Measurements from ENCODE around the gene TMC2. TPM values are rescaled to one million over a fixed set of nuclear protein-coding genes. Genes with fewer than 3 reads are reported as not detected.

Gene TMC2
- total and polyA plus RNA-seq, 2 of the 8 experiments (the other 6 are each of a cell fraction or from before 2014, with no cell fraction given): not detected

DNA sequence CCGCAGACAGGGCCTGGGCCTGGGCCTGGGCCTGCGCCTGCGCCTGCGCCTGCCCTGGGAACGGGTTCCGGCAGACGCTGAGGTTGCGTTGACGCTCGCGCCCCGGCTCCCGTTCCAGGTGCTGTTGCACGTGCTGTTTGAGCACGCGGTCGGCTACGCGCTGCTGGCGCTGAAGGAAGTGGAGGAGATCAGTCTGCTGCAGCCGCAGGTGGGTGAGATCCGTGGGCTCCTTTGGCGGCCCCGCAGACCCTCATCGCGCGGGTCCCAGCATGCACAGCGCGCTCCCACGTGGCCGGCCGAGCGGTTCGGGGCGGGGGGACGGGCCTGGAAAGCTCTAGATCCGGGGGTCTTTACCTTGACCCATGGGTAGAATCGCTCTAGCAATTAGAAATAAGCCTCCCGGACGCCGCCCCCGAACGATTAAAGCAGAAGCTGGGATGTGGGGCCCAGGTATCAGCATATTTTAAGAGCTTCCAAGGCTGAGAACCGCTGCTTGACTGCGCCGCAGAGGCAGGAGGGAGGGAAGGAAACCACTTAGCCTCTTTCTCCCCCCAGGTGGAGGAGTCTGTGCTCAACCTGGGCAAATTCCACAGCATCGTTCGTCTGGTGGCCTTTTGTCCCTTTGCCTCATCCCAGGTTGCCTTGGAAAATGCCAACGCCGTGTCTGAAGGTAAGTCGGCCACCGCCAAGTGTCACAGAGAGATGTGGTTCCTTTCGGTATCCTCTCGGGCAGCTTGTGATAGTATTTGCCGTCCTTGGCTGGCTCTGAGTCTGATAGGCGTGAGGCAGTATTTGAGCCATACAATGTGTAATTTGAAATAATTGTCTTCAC is 116.6 kb downstream of the TMC2 start:
- Histone ChIP-seq H3K27ac (ENCODE audit: low read depth, low read length) (peak overlapping the region; percentile 96), H3K9ac (replicated peaks in 1 of 4; ENCODE audit: extremely low read depth in 1 of 4, low read depth in 3 of 4, low read length in 3 of 4) (peak overlapping the region; percentile 95 to 99 (median 98))
- FAIRE-seq: no peak
- TF ChIP-seq, protein P1, sequence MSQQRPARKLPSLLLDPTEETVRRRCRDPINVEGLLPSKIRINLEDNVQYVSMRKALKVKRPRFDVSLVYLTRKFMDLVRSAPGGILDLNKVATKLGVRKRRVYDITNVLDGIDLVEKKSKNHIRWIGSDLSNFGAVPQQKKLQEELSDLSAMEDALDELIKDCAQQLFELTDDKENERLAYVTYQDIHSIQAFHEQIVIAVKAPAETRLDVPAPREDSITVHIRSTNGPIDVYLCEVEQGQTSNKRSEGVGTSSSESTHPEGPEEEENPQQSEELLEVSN (IDR thresholded peaks at IDR 0.05): peak; percentile 51
- TF ChIP-seq POU5F1 (IDR thresholded peaks at IDR 0.05; ENCODE audit: low read depth, low read length) (no peak), KDM1A (IDR thresholded peaks at IDR 0.05; ENCODE audit: borderline replicate concordance, low read length) (no peak), KDM4A (IDR thresholded peaks at IDR 0.05; ENCODE audit: low read depth, low read length, severe bottlenecking) (peak; percentile 14), GABPA (IDR thresholded peaks at IDR 0.05; ENCODE audit: borderline replicate concordance, insufficient read depth, low read length) (no peak), ZNF274 (IDR thresholded peaks at IDR 0.05; ENCODE audit: borderline replicate concordance, extremely low read depth, low read length) (no peak), YY1 (IDR thresholded peaks at IDR 0.05; ENCODE audit: low read depth, low read length) (no peak), RFX5 (IDR thresholded peaks at IDR 0.05; ENCODE audit: borderline replicate concordance, low read depth, low read length) (no peak)
- TF ChIP-seq, protein P2, sequence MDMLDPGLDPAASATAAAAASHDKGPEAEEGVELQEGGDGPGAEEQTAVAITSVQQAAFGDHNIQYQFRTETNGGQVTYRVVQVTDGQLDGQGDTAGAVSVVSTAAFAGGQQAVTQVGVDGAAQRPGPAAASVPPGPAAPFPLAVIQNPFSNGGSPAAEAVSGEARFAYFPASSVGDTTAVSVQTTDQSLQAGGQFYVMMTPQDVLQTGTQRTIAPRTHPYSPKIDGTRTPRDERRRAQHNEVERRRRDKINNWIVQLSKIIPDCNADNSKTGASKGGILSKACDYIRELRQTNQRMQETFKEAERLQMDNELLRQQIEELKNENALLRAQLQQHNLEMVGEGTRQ (IDR thresholded peaks at IDR 0.05; ENCODE audit: low read length): peak; percentile 23; the same call in 1 of the 2 replicates

More for the DNA sequence above, 116.6 kb downstream of the TMC2 start:
- peak overlapping the region; percentile 97 for H4K8ac ChIP-seq (ENCODE audit: extremely low read depth, insufficient read depth, low read length)
- ChIA-PET CTCF (ENCODE audit: partially characterized antibody) (interaction anchor here (0.7 to 1.5 kb wide), 4 partner anchors 13 to 157 kb away, joined by 3 to 6 read pairs (median 4); no protein-coding TSS in a partner anchor), POLR2A (ENCODE audit: partially characterized antibody) (interaction anchor here (0.7 to 28.5 kb wide), 47 partner anchors 4 to 503 kb away, joined by 3 to 463 read pairs (median 4); partner anchors contain the start of genes IDH3B, NOP56, SNRPB and ZNF343)
- no peak overlapping the region for H3K14ac ChIP-seq (ENCODE audit: insufficient read length)
- H2BK5ac ChIP-seq (ENCODE audit: low read depth, low read length): peak overlapping the region; percentile 98
- peaks cover 0 to 5% (median 3%) of the 10 kb centered on the region in 4 experiments; a peak in 5 of 7 replicates for H3K4me1 ChIP-seq (replicated peaks in 1 of 4; ENCODE audit: control insufficient read depth in 3 of 4, insufficient read depth in 4 of 4, low read length in 3 of 4)
- no peak for DNase-seq (ENCODE audit: low read depth in 1 of 2, low spot score in 2 of 2)
- H4K5ac ChIP-seq (ENCODE audit: insufficient read length, low read depth, low read length): peak overlapping the region; percentile 97
- no peak overlapping the region for H2AFZ ChIP-seq (ENCODE audit: low read length)
- peak overlapping the region; percentile 98 for H4K91ac ChIP-seq (replicated peaks; ENCODE audit: insufficient read length, low read length)
- H3K36me3 ChIP-seq (ENCODE audit: control insufficient read depth in 2 of 4, insufficient read depth in 4 of 4, low read length in 3 of 4): peaks cover 39 to 49% (median 43%) of the 10 kb centered on the region in 4 experiments
- H3K79me2 ChIP-seq (ENCODE audit: control insufficient read depth in 1 of 2, insufficient read depth in 2 of 2, low read length in 2 of 2): peaks cover 21 to 41% of the 10 kb centered on the region in 2 experiments
- peak overlapping the region; percentile 84 to 91 for H3K4me2 ChIP-seq (ENCODE audit: insufficient read depth in 1 of 2, low read depth in 2 of 2, low read length in 2 of 2)
- peak overlapping the region; percentile 99 for H3K18ac ChIP-seq (ENCODE audit: extremely low read depth, low read length)
- no peak overlapping the region for H2BK20ac ChIP-seq (ENCODE audit: low read length)
- WGBS, 2 experiments (ENCODE audit: extremely low coverage in 1 of 2, insufficient coverage in 1 of 2, insufficient read length in 1 of 2, insufficient replicate concordance in 2 of 2, low coverage in 1 of 2, low lambda C conversion rate in 2 of 2, missing lambda C conversion rate in 1 of 2): 3% methylated on average over 52 of the region's 56 CpGs; no CpG with 5 or more reads in 1 of the 2 experiments
- peaks cover 10% of the 10 kb centered on the region for H3K23me2 ChIP-seq (ENCODE audit: low read depth, low read length)
- H3K27me3 ChIP-seq (replicated peaks in 1 of 4; ENCODE audit: control insufficient read depth in 3 of 4, extremely low read depth in 1 of 4, insufficient read depth in 3 of 4, low read length in 3 of 4): no peaks in the 10 kb centered on the region
- peak overlapping the region; percentile 31 for H2BK120ac ChIP-seq (replicated peaks; ENCODE audit: low read depth, low read length)
- H3K79me1 ChIP-seq (ENCODE audit: low read depth, low read length): peaks cover 9% of the 10 kb centered on the region
- H2BK15ac ChIP-seq (ENCODE audit: low read length): no peak overlapping the region
- H3K23ac ChIP-seq (ENCODE audit: insufficient read length): no peak overlapping the region
- no peak overlapping the region; the same call in 1 of the 2 replicates for H2BK12ac ChIP-seq (ENCODE audit: low read depth, low read length)
- H3K56ac ChIP-seq (replicated peaks; ENCODE audit: insufficient read length, low read depth, low read length): peak overlapping the region; percentile 97
- peak overlapping the region; percentile 41; the same call in 1 of the 2 replicates for H2AK5ac ChIP-seq (ENCODE audit: low read depth, low read length)
- H4K20me1 ChIP-seq (replicated peaks in 1 of 2; ENCODE audit: control insufficient read depth in 1 of 2, insufficient read depth in 2 of 2, low read length in 2 of 2): peaks cover 40% of the 10 kb centered on the region in 2 experiments
- H3K9me3 ChIP-seq (ENCODE audit: insufficient read depth in 2 of 2, low read depth in 1 of 2, low read length in 1 of 2): no peaks in the 10 kb centered on the region
- H3K4ac ChIP-seq (replicated peaks; ENCODE audit: insufficient read length, low read depth, low read length): peak overlapping the region; percentile 98
- peak overlapping the region; percentile 94 to 100 (median 98) for H3K4me3 ChIP-seq (ENCODE audit: extremely low read depth in 1 of 4, insufficient read depth in 2 of 4, low read depth in 3 of 4, low read length in 4 of 4)

Measured in H1 (cell line).